ENCODE results near the gene PACS2. TPM values are rescaled to one million over a fixed set of nuclear protein-coding genes. Genes with fewer than 3 reads are reported as not detected.

PACS2 gene
- total RNA-seq, 1 experiment from 2014 or later: 100 TPM

- DNase-seq (ENCODE audit: low spot score) (no peak), ATAC-seq (no peak)
- peaks cover 9% of the 10 kb centered on the region for H3K4me1 Mint-ChIP-seq
- peak overlapping the region; percentile 51 for H3K27ac Mint-ChIP-seq
- H3K9me3 Mint-ChIP-seq: 0 out of 2 replicates have a peak, but pooled peaks cover 3% of the 10 kb centered on the region
- CTCF ChIA-PET: interaction anchor here (0.9 kb wide), 1 partner anchor 21 kb away, joined by 3 read pairs; no protein-coding TSS in a partner anchor
- POLR2A ChIA-PET: no interaction called here
- H3K27me3 Mint-ChIP-seq (ENCODE audit: low read depth): no peaks in the 10 kb centered on the region
- H3K4me3 Mint-ChIP-seq: no peak overlapping the region
- TF ChIP-seq ZNF232 (CRISPR knock-in tag; IDR thresholded peaks at IDR 0.05) (no peak), CBFB (CRISPR knock-in tag; IDR thresholded peaks at IDR 0.05; ENCODE audit: low read depth) (no peak), PRDM15 (CRISPR knock-in tag; IDR thresholded peaks at IDR 0.05) (no peak), GTF2I (CRISPR knock-in tag; conservative IDR thresholded peaks at IDR 0.05) (no peak), ZNF317 (CRISPR knock-in tag; IDR thresholded peaks at IDR 0.05; ENCODE audit: borderline replicate concordance, low read depth) (no peak), NFATC4 (CRISPR knock-in tag; IDR thresholded peaks at IDR 0.05) (no peak), PRRX2 (CRISPR knock-in tag; IDR thresholded peaks at IDR 0.05) (no peak), ELF4 (CRISPR knock-in tag; IDR thresholded peaks at IDR 0.05; ENCODE audit: low read depth) (no peak), ZNF416 (CRISPR knock-in tag; IDR thresholded peaks at IDR 0.05) (no peak), ZSCAN18 (CRISPR knock-in tag; IDR thresholded peaks at IDR 0.05) (no peak), OVOL2 (CRISPR knock-in tag; IDR thresholded peaks at IDR 0.05; ENCODE audit: borderline replicate concordance) (no peak)
- H3K36me3 Mint-ChIP-seq: peaks cover 41% of the 10 kb centered on the region
These were observed 112.9 kb downstream of the PACS2 start for GRCh38 chr14:105427412-105427811.

- POLR2A ChIA-PET: no interaction called here
- H3K4me3 Mint-ChIP-seq: no peak overlapping the region
- ATAC-seq: no peak
- H3K4me1 Mint-ChIP-seq: peaks cover 11% of the 10 kb centered on the region
- H3K36me3 Mint-ChIP-seq: peaks cover 41% of the 10 kb centered on the region
- 0 out of 2 replicates have a peak, but pooled peaks cover 3% of the 10 kb centered on the region for H3K9me3 Mint-ChIP-seq
- CTCF ChIA-PET: interaction anchor here (0.7 to 0.9 kb wide), 2 partner anchors 20 to 40 kb away, joined by 3 to 4 read pairs; no protein-coding TSS in a partner anchor
- DNase-seq (ENCODE audit: low spot score): no peak
- no peak overlapping the region; the same call in 1 of the 2 replicates for H3K27ac Mint-ChIP-seq
- TF ChIP-seq ATF3 (CRISPR knock-in tag; conservative IDR thresholded peaks at IDR 0.05): no peak
- TF ChIP-seq TEAD1 (CRISPR knock-in tag; IDR thresholded peaks at IDR 0.05): no peak
- no peak for TF ChIP-seq RORB (CRISPR knock-in tag; IDR thresholded peaks at IDR 0.05)
- TF ChIP-seq TCF7 (CRISPR knock-in tag; IDR thresholded peaks at IDR 0.05; ENCODE audit: low read depth): no peak
- TF ChIP-seq ZNF425 (CRISPR knock-in tag; conservative IDR thresholded peaks at IDR 0.05): no peak
- no peak for TF ChIP-seq GABPB1 (CRISPR knock-in tag; IDR thresholded peaks at IDR 0.05)
- TF ChIP-seq PRDM15 (CRISPR knock-in tag; IDR thresholded peaks at IDR 0.05): no peak
- no peak for TF ChIP-seq SP1 (CRISPR knock-in tag; conservative IDR thresholded peaks at IDR 0.05)
- TF ChIP-seq GTF2I (CRISPR knock-in tag; conservative IDR thresholded peaks at IDR 0.05): no peak
- no peak for TF ChIP-seq ZNF416 (CRISPR knock-in tag; IDR thresholded peaks at IDR 0.05)
- no peak; the same call in 1 of the 2 replicates for TF ChIP-seq ZNF121 (CRISPR knock-in tag; IDR thresholded peaks at IDR 0.05)
- TF ChIP-seq CREB1 (CRISPR knock-in tag; IDR thresholded peaks at IDR 0.05): no peak
- no peaks in the 10 kb centered on the region for H3K27me3 Mint-ChIP-seq (ENCODE audit: low read depth)
These were observed 113.5 kb downstream of the PACS2 start for GRCh38 chr14:105427936-105428485.
